Fibroblast of lung (primary cell): Measurements from ENCODE around the gene ELMO1. TPM values are rescaled to one million over a fixed set of nuclear protein-coding genes. Genes with fewer than 3 reads are reported as not detected.

Source experiments
- DNase-seq, 2 donors: peaks; one replicate each; pipeline versions ENCODE4 v3.0.0 to v3.0.0-alpha.2; 2010; ENCODE audit warnings: low read depth in 2 of 2
- H2AFZ ChIP-seq: 2 replicates; pipeline ENCODE4 v1.5.1; 2012; ENCODE audit warnings: low read length, control low read depth, inconsistent platforms
- H3K27ac ChIP-seq: 2 replicates; pipeline ENCODE4 v1.5.1; 2011; ENCODE audit warnings: low read length, control low read depth; ENCODE audit not compliant: insufficient read depth
- H3K27me3 ChIP-seq: 2 replicates; pipeline ENCODE4 v1.5.1; 2011; ENCODE audit warnings: mild to moderate bottlenecking, low read length; ENCODE audit not compliant: control insufficient read depth, insufficient read depth
- H3K36me3 ChIP-seq: 2 replicates; pipeline ENCODE4 v1.5.1; 2011; ENCODE audit warnings: low read length; ENCODE audit not compliant: control insufficient read depth, insufficient read depth
- H3K4me1 ChIP-seq: 2 replicates; pipeline ENCODE4 v1.5.1; 2011; ENCODE audit warnings: low read length; ENCODE audit not compliant: control insufficient read depth, insufficient read depth; ENCODE audit errors: extremely low read depth
- H3K4me2 ChIP-seq: 2 replicates; pipeline ENCODE4 v1.5.1; 2011; ENCODE audit warnings: low read length, control low read depth; ENCODE audit not compliant: insufficient read depth; ENCODE audit errors: extremely low read depth
- H3K4me3 ChIP-seq, 4 experiments: fragments of 200-600 bp in 1 of 4; sonication (generic) in 1 of 4; replicated peaks in 1 of 4; 2 replicates each; pipeline ENCODE4 v1.5.1; 2011 to 2016; ENCODE audit warnings: low read length in 4 of 4, low read depth in 3 of 4, mild to moderate bottlenecking in 3 of 4, control low read depth in 2 of 4, inconsistent platforms in 1 of 4, mixed read lengths in 1 of 4; ENCODE audit not compliant: insufficient read depth in 1 of 4; ENCODE audit errors: control extremely low read depth in 1 of 4
- H3K79me2 ChIP-seq: 2 replicates; pipeline ENCODE4 v1.5.1; 2012; ENCODE audit warnings: mild to moderate bottlenecking, low read length, inconsistent platforms; ENCODE audit not compliant: control insufficient read depth, insufficient read depth
- H3K9ac ChIP-seq: 2 replicates; pipeline ENCODE4 v1.5.1; 2011; ENCODE audit warnings: mild to moderate bottlenecking, low read length, control low read depth; ENCODE audit not compliant: insufficient read depth
- H3K9me3 ChIP-seq: 2 replicates; pipeline ENCODE4 v1.5.1; 2012; ENCODE audit warnings: low read depth, low read length; ENCODE audit not compliant: control insufficient read depth, insufficient read depth
- H4K20me1 ChIP-seq: 2 replicates; pipeline ENCODE4 v1.5.1; 2011; ENCODE audit warnings: low read length; ENCODE audit not compliant: control insufficient read depth, insufficient read depth; ENCODE audit errors: extremely low read depth
- CTCF ChIP-seq, 2 donors: IDR thresholded peaks in 1 of 2; conservative IDR thresholded peaks in 1 of 2; 1 replicate in 1 of 2; 2 replicates in 1 of 2; pipeline ENCODE4 v1.5.1; 2011 to 2012; ENCODE audit warnings: low read length in 2 of 2, control low read depth in 1 of 2, inconsistent platforms in 1 of 2, low read depth in 1 of 2, mild to moderate bottlenecking in 1 of 2
- EZH2 ChIP-seq: IDR thresholded peaks from 2 replicates; pipeline ENCODE4 v1.5.1; 2012; ENCODE audit warnings: low read length, control low read depth, mild to moderate bottlenecking; ENCODE audit errors: missing control alignments
- polyA plus RNA-seq, 2 donors: library from polyadenylated mRNA; depleted of rRNA in 1 of 2; stranded (reverse) in 1 of 2; unstranded in 1 of 2; fragments of >200 nt; gene quantifications; 2 replicates each; pipeline ENCODE4 v1.2.1, GENCODE V29; 2011 to 2012; ENCODE audit warnings: missing spikeins in 1 of 2
- total RNA-seq: library from RNA; depleted of rRNA; stranded (reverse); fragments of >200 nt; gene quantifications from 2 replicates; pipeline ENCODE4 v1.2.1, GENCODE V29; 2014

Gene ELMO1
- total and polyA plus RNA-seq, 2 donors (not counting 1 experiment from before 2014, with no cell fraction given) = 0.50 TPM; not detected in 1

GRCh38 chr7:37027104-37027503 is 421.6 kb downstream of the ELMO1 start:
- Histone ChIP-seq H3K9ac (no peak overlapping the region), H3K27me3 (no peaks in the 10 kb centered on the region), H3K27ac (no peak overlapping the region), H3K9me3 (no peaks in the 10 kb centered on the region), H3K4me1 (peaks cover 9% of the 10 kb centered on the region), H2AFZ (no peak overlapping the region), H3K4me3 (no peak overlapping the region), H3K36me3 (no peaks in the 10 kb centered on the region), H3K79me2 (no peaks in the 10 kb centered on the region), H4K20me1 (no peaks in the 10 kb centered on the region), H3K4me2 (no peak overlapping the region)
- no peak for DNase-seq
- TF ChIP-seq EZH2 (no peak), CTCF (conservative IDR thresholded peaks at IDR 0.05 in 1 of 2, IDR thresholded peaks at IDR 0.05 in 1 of 2; ENCODE audit: low read depth in 1 of 2, low read length in 2 of 2) (no peak)

DNA sequence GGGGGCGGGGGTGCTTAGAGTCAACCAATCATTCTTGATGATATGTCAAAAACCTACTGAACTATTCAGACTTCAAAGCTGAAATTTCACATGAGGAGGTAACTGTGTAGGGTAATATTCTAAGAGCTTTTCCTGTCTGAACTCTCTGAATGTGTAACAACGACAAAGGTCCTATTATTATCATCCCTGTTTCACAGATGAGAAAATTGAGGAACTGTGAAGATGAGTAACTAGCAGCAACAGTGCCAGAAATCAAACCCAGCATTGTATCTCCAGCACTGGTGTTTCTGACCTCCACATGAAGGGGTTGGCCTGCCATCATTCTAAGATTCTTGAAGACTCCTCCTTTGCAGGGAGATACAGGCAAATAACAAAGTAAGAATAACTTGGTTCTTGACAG is 429.7 kb downstream of the ELMO1 start:
- Histone ChIP-seq H3K9ac (no peak overlapping the region), H3K4me1 (no peaks in the 10 kb centered on the region), H3K79me2 (no peaks in the 10 kb centered on the region), H3K27me3 (no peaks in the 10 kb centered on the region), H2AFZ (no peak overlapping the region), H3K27ac (no peak overlapping the region), H3K36me3 (no peaks in the 10 kb centered on the region), H3K9me3 (no peaks in the 10 kb centered on the region), H4K20me1 (no peaks in the 10 kb centered on the region), H3K4me3 (no peak overlapping the region), H3K4me2 (no peak overlapping the region)
- TF ChIP-seq CTCF (conservative IDR thresholded peaks at IDR 0.05 in 1 of 2, IDR thresholded peaks at IDR 0.05 in 1 of 2; ENCODE audit: low read depth in 1 of 2, low read length in 2 of 2) (no peak), EZH2 (no peak)
- DNase-seq = no peak

GRCh38 chr7:37016064-37016878 is 432.4 kb downstream of the ELMO1 start:
- H2AFZ ChIP-seq = no peak overlapping the region
- H3K79me2 ChIP-seq = no peaks in the 10 kb centered on the region
- no peaks in the 10 kb centered on the region for H3K4me1 ChIP-seq
- H3K27ac ChIP-seq = no peak overlapping the region
- no peaks in the 10 kb centered on the region for H4K20me1 ChIP-seq
- H3K4me2 ChIP-seq = no peak overlapping the region
- H3K4me3 ChIP-seq = no peak overlapping the region
- no peak for DNase-seq
- TF ChIP-seq CTCF (conservative IDR thresholded peaks at IDR 0.05 in 1 of 2, IDR thresholded peaks at IDR 0.05 in 1 of 2; ENCODE audit: low read depth in 1 of 2, low read length in 2 of 2) (no peak), EZH2 (no peak)
- no peaks in the 10 kb centered on the region for H3K36me3 ChIP-seq
- no peak overlapping the region for H3K9ac ChIP-seq
- H3K27me3 ChIP-seq = no peaks in the 10 kb centered on the region
- H3K9me3 ChIP-seq = no peaks in the 10 kb centered on the region
